ENCODE results near the gene HDAC4.

GRCh38 chr2:239222706-239223309 is 178.0 kb downstream of the HDAC4 start:
- TF ChIP-seq CTCF (IDR thresholded peaks at IDR 0.05) (no peak), POLR2A (IDR thresholded peaks at IDR 0.05) (no peak)

All from testis (tissue), 2 donors.